ENCODE data around the gene ZNF414. TPM values are rescaled to one million over a fixed set of nuclear protein-coding genes. Genes with fewer than 3 reads are reported as not detected.

ZNF414 gene
- total and polyA plus RNA-seq, 2 experiments from 2014 or later, result 5.7 to 54.3 TPM

GRCh38 chr19:8545743-8546142 lies 31.8 kb upstream of the ZNF414 start:
- Histone ChIP-seq H3K9me2 (replicated peaks; ENCODE audit: insufficient read depth) (no peaks in the 10 kb centered on the region), H3K9me3 (ENCODE audit: low read depth) (no peaks in the 10 kb centered on the region), H3K27me3 (no peaks in the 10 kb centered on the region), H3K27ac (no peak overlapping the region), H3K36me3 (replicated peaks; ENCODE audit: insufficient read depth, low read depth) (no peaks in the 10 kb centered on the region), H4K20me1 (ENCODE audit: insufficient read depth, poor library complexity, severe bottlenecking) (no peaks in the 10 kb centered on the region), H3K4me3 (no peak overlapping the region), H3K4me2 (no peak overlapping the region), H3K4me1 (ENCODE audit: insufficient read depth) (no peaks in the 10 kb centered on the region), H2AFZ (no peak overlapping the region), H3K79me2 (no peaks in the 10 kb centered on the region)
- 95% methylated on average over 8 of the region's 8 CpGs for WGBS (ENCODE audit: low lambda C conversion rate, missing lambda C conversion rate)
- no peak for TF ChIP-seq CTCF (IDR thresholded peaks at IDR 0.05; ENCODE audit: poor library complexity)
- no peak for DNase-seq (ENCODE audit: low spot score)

GRCh38 chr19:8544168-8544567 lies 30.2 kb upstream of the ZNF414 start:
- WGBS (ENCODE audit: low lambda C conversion rate, missing lambda C conversion rate), result 96% methylated on average over 19 of the region's 20 CpGs
- TF ChIP-seq EZH2phosphoT487 (IDR thresholded peaks at IDR 0.05; ENCODE audit: low read depth, severe bottlenecking, unreplicated experiment) (no peak), EZH2 (IDR thresholded peaks at IDR 0.05; ENCODE audit: borderline replicate concordance) (no peak), CTCF (IDR thresholded peaks at IDR 0.05; ENCODE audit: poor library complexity) (no peak)
- Histone ChIP-seq H3K4me2 (no peak overlapping the region), H3K9me3 (ENCODE audit: low read depth) (no peaks in the 10 kb centered on the region), H4K20me1 (ENCODE audit: insufficient read depth, poor library complexity, severe bottlenecking) (no peaks in the 10 kb centered on the region), H2AFZ (no peak overlapping the region), H3K27me3 (no peaks in the 10 kb centered on the region), H3K79me2 (no peaks in the 10 kb centered on the region), H3K27ac (no peak overlapping the region), H3K9me2 (replicated peaks; ENCODE audit: insufficient read depth) (no peaks in the 10 kb centered on the region), H3K4me3 (no peak overlapping the region), H3K4me1 (ENCODE audit: insufficient read depth) (no peaks in the 10 kb centered on the region), H3K36me3 (replicated peaks; ENCODE audit: insufficient read depth, low read depth) (no peaks in the 10 kb centered on the region)
- DNase-seq (ENCODE audit: low spot score), result no peak

DNA sequence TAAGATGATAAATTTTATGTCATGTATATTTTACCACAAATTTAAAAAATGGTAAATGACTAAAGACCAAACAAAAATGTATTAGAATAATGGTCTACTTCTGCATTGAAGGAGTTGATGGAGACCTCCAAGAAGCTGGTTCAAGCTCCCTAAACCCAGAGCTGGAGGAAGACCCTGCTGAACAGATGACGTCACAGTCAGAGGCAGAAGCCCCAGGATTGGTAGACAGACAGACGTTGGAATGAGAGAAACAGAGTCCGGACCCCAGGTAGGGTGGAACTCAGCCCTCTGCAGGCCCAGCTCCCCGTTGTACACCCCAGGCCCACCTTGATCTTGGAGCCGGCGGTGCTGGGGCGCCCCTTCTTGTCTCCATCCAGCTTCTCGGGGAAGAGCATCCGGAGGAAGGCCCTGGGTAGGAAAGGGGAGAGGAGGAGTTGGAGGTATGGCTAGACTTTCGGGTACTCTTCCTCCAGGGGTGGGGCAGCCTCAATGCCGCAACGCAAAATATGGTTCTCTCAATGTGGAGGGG lies 25.7 kb upstream of the ZNF414 start:
- Histone ChIP-seq H3K4me3 (no peak overlapping the region), H3K79me2 (no peaks in the 10 kb centered on the region), H4K20me1 (ENCODE audit: insufficient read depth, poor library complexity, severe bottlenecking) (no peaks in the 10 kb centered on the region), H3K27ac (no peak overlapping the region), H3K27me3 (no peaks in the 10 kb centered on the region), H2AFZ (no peak overlapping the region), H3K4me1 (ENCODE audit: insufficient read depth) (no peaks in the 10 kb centered on the region), H3K9me2 (replicated peaks; ENCODE audit: insufficient read depth) (no peaks in the 10 kb centered on the region), H3K9me3 (ENCODE audit: low read depth) (no peaks in the 10 kb centered on the region), H3K36me3 (replicated peaks; ENCODE audit: insufficient read depth, low read depth) (no peaks in the 10 kb centered on the region), H3K4me2 (no peak overlapping the region)
- DNase-seq (ENCODE audit: low spot score), result no peak
- no peak for TF ChIP-seq EZH2 (IDR thresholded peaks at IDR 0.05; ENCODE audit: borderline replicate concordance)
- no peak for TF ChIP-seq EZH2phosphoT487 (IDR thresholded peaks at IDR 0.05; ENCODE audit: low read depth, severe bottlenecking, unreplicated experiment)
- TF ChIP-seq CTCF (IDR thresholded peaks at IDR 0.05; ENCODE audit: poor library complexity), result no peak
- WGBS (ENCODE audit: low lambda C conversion rate, missing lambda C conversion rate), result 96% methylated on average over 12 of the region's 12 CpGs

DNA sequence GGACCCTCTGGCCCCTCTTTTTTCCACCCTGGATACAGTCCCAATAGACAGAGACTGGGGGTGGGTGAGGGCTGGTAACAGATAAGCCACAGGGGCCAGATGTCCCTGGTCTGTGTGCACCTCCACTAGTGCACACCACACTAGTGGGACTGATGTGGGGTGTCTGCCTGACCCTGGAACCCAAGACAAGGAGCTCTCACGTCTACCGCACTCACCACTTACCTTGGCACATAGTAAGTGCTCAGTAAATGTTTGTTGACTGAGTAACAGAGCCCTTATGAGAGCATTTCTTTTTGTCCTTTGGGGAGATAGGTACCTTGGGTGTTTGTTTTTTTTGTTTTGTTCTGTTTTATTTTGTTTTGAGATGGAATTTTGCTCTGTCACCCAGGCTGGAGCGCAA lies 23.1 kb upstream of the ZNF414 start:
- no peaks in the 10 kb centered on the region for H3K9me2 ChIP-seq (replicated peaks; ENCODE audit: insufficient read depth)
- no peaks in the 10 kb centered on the region for H3K79me2 ChIP-seq
- H3K4me2 ChIP-seq, result no peak overlapping the region
- no peak for TF ChIP-seq CTCF (IDR thresholded peaks at IDR 0.05; ENCODE audit: poor library complexity)
- TF ChIP-seq EZH2 (IDR thresholded peaks at IDR 0.05; ENCODE audit: borderline replicate concordance), result no peak
- no peak for TF ChIP-seq EZH2phosphoT487 (IDR thresholded peaks at IDR 0.05; ENCODE audit: low read depth, severe bottlenecking, unreplicated experiment)
- H3K27me3 ChIP-seq, result no peaks in the 10 kb centered on the region
- H3K9me3 ChIP-seq (ENCODE audit: low read depth), result no peaks in the 10 kb centered on the region
- no peaks in the 10 kb centered on the region for H4K20me1 ChIP-seq (ENCODE audit: insufficient read depth, poor library complexity, severe bottlenecking)
- no peak overlapping the region for H2AFZ ChIP-seq
- DNase-seq (ENCODE audit: low spot score), result no peak
- WGBS (ENCODE audit: low lambda C conversion rate, missing lambda C conversion rate), result 96% methylated on average over 3 of the region's 3 CpGs
- peaks cover 4% of the 10 kb centered on the region for H3K4me1 ChIP-seq (ENCODE audit: insufficient read depth)
- H3K4me3 ChIP-seq, result no peak overlapping the region
- H3K27ac ChIP-seq, result no peak overlapping the region
- H3K36me3 ChIP-seq (replicated peaks; ENCODE audit: insufficient read depth, low read depth), result no peaks in the 10 kb centered on the region

All from hepatocyte (in vitro differentiated cells).